Heart right ventricle (tissue), 16 donors: ENCODE results near the gene TAGLN2. TPM values are rescaled to one million over a fixed set of nuclear protein-coding genes. Genes with fewer than 3 reads are reported as not detected.
A peak's percentile ranks its signal among the peaks of the same experiment; 100 is the strongest.

ENCODE experiments used
- ATAC-seq, 8 donors: fragments of 200-7000 bp; cut with Tn5 transposase; one replicate each; pipeline ENCODE4 v1.9.1; 2020; ENCODE audit warnings: mild to moderate bottlenecking in 8 of 8, moderate library complexity in 8 of 8, moderate number of reproducible peaks in 1 of 8
- DNase-seq, 2 donors: peaks; one replicate each; pipeline ENCODE4 v3.0.0-alpha.2; 2020
- H3K27ac ChIP-seq, 10 donors: fragments of 200-600 bp; sonication (generic) in 2 of 10; one replicate each; pipeline versions ENCODE4 v1.5.0 to v1.8.0; 2020 to 2022; ENCODE audit warnings: mild to moderate bottlenecking in 3 of 10
- H3K27me3 ChIP-seq, 7 donors: fragments of 200-600 bp; one replicate each; pipeline ENCODE4 v1.8.0; 2021 to 2022; ENCODE audit warnings: mild to moderate bottlenecking in 2 of 7
- H3K36me3 ChIP-seq, 9 donors: fragments of 200-600 bp; sonication (generic) in 1 of 9; one replicate each; pipeline versions ENCODE4 v1.5.0 to v1.8.0; 2020 to 2022; ENCODE audit warnings: mild to moderate bottlenecking in 2 of 9
- H3K4me1 ChIP-seq, 9 donors: fragments of 200-600 bp; sonication (generic) in 1 of 9; one replicate each; pipeline versions ENCODE4 v1.5.0 to v1.8.0; 2020 to 2022; ENCODE audit warnings: mild to moderate bottlenecking in 4 of 9
- H3K4me3 ChIP-seq, 10 donors: fragments of 200-600 bp; sonication (generic) in 2 of 10; one replicate each; pipeline versions ENCODE4 v1.5.0 to v1.8.0; 2020 to 2022; ENCODE audit warnings: mild to moderate bottlenecking in 7 of 10, moderate library complexity in 2 of 10
- H3K9me3 ChIP-seq, 11 donors: fragments of 200-600 bp in 10 of 11; sonication (generic) in 2 of 11; one replicate each; pipeline versions ENCODE4 v1.5.0 to v1.8.0; 2013 to 2022; ENCODE audit warnings: mild to moderate bottlenecking in 2 of 11, control low read depth in 1 of 11, moderate library complexity in 1 of 11
- WGBS, 2 donors: extraction: QIAGEN DNeasy Blood & Tissue Kit; methylation state at CpG; one replicate each; pipeline ENCODE4 v1.1.7; 2013; ENCODE audit warnings: inconsistent platforms in 1 of 2; 5-methylcytosine and 5-hydroxymethylcytosine counted together
- intact Hi-C, 10 donors: fragments of 100-400 bp; cut with DNase I; formaldehyde crosslinking; loops; one replicate each; pipeline versions ENCODE4 v1.11.1 to v1.14.2; 2022
- polyA plus RNA-seq, 2 donors: library from polyadenylated mRNA; stranded (reverse); fragments of 200-250 nt; gene quantifications; one replicate each; pipeline ENCODE4 v1.2.3, GENCODE V29; 2013
- total RNA-seq, 10 donors: library from RNA; stranded (reverse); fragmentation: NEBNext Ultra II Directional in 3 of 10; extraction: Animal tissue kit (Norgen Biotek cat#: 25700) in 3 of 10; gene quantifications; one replicate each; pipeline versions ENCODE4 v1.2.1 to v1.2.4, GENCODE V29; 2021 to 2023
- TF ChIP-seq, protein P1 (sequence below), 9 donors: fragments of 200-600 bp; sonication (generic) in 2 of 9; IDR thresholded peaks; one replicate each; pipeline versions ENCODE4 v1.5.0 to v1.8.0; 2021 to 2022; ENCODE audit warnings: antibody characterized with exemption in 9 of 9, mild to moderate bottlenecking in 5 of 9, moderate library complexity in 1 of 9
- donor health status: Arrhythmogenic right ventricular cardiomyopathy.
- donor health status: ischemic (EF 13 %, LVEDD 7.1; RV severe dilation, severe dysfunction).
- donor health status: healthy with polysubstance abuse.
- donor health status: DM: no; HTN: yes; CAD: no.
- donor health status: DM: no; HTN: no; CAD: no.
- donor health status: ischemic (EF 25% LVEDD 6.9; RV normal size, moderate dysfunction).
- donor health status: ischemic (EF 25% LVEDD 5.7; RV mildly dilated, moderate dysfunction).
- donor health status: healthy.
- donor health status: DM: yes; HTN: yes; CAD: no.
- donor health status: Ischemic cardiomyopathy.
- donor health status: ischemic (EF 35%, LVEDD 5.7; RV mildly dilated, moderate dysfunction).
- donor health status: nonischemic (EF 11% LVEDD 7.7; RV severe dilation, severe dysfunction).
- donor health status: DM: yes; HTN: yes; CAD: no.
- donor health status: PGD.
- donor health status: ischemic (EF 29% LVEDD 5.4; RV normal size, mild dysfunction).
- donor health status: nonischemic (EF 23%, LVEDD 6.1; RV moderate dilation, normal function).

Gene TAGLN2
- total and polyA plus RNA-seq, 12 donors, result 65.9 to 283 (median 103) TPM

DNA sequence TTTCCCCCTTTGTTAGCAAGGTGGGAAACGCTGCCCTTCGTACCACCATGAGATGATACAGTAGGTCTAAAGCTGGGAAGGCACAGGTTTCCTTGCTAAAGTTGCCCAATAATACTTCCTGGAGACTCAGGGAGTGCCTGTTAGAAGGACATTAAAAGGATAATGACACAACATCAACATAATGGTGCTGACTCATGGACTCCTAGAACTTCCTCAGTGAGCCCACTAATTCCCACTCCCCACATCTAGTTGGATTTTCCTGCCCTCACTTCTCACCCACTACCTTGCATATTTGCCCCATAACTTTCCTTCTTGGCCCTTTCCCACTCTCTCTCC is 42.8 kb downstream of the TAGLN2 start:
- 78 to 82% methylated on average over 2 of the region's 2 CpGs for WGBS, 2 donors
- Histone ChIP-seq H3K36me3 (no peaks in the 10 kb centered on the region), H3K4me3 (no peak overlapping the region), H3K9me3 (no peaks in the 10 kb centered on the region), H3K27ac (peak overlapping the region in 1 of 10 donors; percentile 56), H3K27me3 (no peaks in the 10 kb centered on the region), H3K4me1 (peaks cover 0 to 33% (median 0%) of the 10 kb centered on the region in 9 donors)
- peak in 1 of 8 donors; percentile 50 for ATAC-seq
- TF ChIP-seq, protein P1, sequence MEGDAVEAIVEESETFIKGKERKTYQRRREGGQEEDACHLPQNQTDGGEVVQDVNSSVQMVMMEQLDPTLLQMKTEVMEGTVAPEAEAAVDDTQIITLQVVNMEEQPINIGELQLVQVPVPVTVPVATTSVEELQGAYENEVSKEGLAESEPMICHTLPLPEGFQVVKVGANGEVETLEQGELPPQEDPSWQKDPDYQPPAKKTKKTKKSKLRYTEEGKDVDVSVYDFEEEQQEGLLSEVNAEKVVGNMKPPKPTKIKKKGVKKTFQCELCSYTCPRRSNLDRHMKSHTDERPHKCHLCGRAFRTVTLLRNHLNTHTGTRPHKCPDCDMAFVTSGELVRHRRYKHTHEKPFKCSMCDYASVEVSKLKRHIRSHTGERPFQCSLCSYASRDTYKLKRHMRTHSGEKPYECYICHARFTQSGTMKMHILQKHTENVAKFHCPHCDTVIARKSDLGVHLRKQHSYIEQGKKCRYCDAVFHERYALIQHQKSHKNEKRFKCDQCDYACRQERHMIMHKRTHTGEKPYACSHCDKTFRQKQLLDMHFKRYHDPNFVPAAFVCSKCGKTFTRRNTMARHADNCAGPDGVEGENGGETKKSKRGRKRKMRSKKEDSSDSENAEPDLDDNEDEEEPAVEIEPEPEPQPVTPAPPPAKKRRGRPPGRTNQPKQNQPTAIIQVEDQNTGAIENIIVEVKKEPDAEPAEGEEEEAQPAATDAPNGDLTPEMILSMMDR (IDR thresholded peaks at IDR 0.05), result no peak
- no peak for DNase-seq
- intact Hi-C loops, result loop anchor here in 2 of 10 donors (2.0 to 10.0 kb wide), 2 partner anchors 20 to 668 kb away; partner anchors contain the start of gene VSIG8 (in 1 of the 2)

DNA sequence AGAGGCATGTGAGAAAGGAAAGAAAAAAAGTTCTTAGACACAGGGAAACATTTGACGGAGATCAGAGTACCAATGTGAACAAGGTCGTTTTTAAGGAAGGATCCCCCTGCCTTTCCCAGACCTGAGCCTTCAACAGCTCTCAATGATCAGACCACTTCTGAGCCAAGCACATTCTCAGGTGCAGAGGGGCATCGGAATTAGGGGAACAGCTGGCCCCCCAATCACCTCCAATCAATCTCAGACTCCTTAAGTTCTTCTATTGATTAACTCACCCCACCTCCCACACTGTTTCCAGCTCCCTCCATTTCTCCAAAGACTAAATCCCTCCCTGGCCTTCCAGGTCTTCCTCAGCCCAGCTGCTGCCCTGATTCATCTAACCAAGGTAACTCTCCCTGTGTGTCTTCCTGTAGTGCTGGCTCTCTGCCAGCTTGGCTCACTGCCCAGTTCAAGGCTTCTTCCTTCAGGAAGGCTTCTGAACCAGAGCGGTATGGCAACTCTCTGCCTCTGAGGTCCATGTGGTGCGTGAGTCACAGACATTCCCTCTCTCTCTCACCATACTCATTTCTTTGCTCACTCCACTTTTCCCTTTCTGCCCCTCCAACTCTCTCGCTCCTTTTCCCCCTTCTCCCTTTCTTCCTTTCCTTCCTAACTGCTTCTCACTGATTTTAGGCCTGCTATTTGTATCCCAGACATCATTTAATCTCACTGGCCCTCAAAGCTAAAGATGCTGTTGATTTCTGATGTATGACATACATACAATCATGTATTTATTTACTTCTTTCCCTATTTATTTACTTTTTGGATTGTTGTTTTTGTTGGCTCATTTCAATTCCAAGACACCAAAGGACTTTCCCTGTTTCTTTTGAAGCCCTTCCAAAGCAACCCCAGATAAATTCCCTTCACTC is 43.4 kb downstream of the TAGLN2 start:
- intact Hi-C loops, result loop anchor here in 2 of 10 donors (2.0 to 10.0 kb wide), 2 partner anchors 19 to 667 kb away; partner anchors contain the start of gene VSIG8 (in 1 of the 2)
- Histone ChIP-seq H3K4me3 (no peak overlapping the region), H3K27me3 (no peaks in the 10 kb centered on the region), H3K4me1 (peaks cover 0 to 33% (median 0%) of the 10 kb centered on the region in 9 donors), H3K36me3 (no peaks in the 10 kb centered on the region), H3K27ac (peak overlapping the region in 1 of 10 donors; percentile 56), H3K9me3 (no peaks in the 10 kb centered on the region)
- WGBS, 2 donors, result 63 to 66% methylated on average over 6 of the region's 6 CpGs
- peak; percentile 48 to 65 for DNase-seq
- ATAC-seq, result peak in 5 of 8 donors; percentile 31 to 70 (median 56)
- TF ChIP-seq, protein P1 (IDR thresholded peaks at IDR 0.05), result no peak

DNA sequence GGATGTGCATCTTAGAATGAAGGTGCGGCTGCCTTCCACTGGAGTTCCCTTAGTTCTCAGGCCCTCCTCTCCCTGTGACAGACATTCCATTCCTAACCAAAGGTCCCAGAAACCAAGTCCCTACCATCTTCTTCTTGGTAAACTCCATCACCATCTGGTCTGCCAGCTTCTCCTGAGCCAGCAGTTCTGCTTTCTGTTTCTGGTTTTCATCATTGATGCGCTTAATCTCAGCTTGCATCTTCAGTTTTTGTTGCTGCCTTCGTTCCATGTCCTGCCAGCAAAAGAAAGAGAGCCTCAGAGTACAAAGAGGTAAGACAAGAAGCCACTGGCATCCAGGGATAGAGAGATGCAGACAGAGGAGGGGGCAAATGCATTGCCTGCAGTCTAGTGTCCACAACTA is 44.9 kb downstream of the TAGLN2 start:
- H3K27me3 ChIP-seq, result peaks cover 0 to under 1% (median 0%) of the 10 kb centered on the region in 7 donors
- no peak for ATAC-seq
- intact Hi-C loops, result loop anchor here in 1 of 10 donors (10.0 kb wide), 1 partner anchor 666 kb away; no protein-coding TSS in a partner anchor
- WGBS, 2 donors, result 92 to 93% methylated on average over 3 of the region's 3 CpGs
- TF ChIP-seq, protein P1 (IDR thresholded peaks at IDR 0.05), result no peak
- H3K4me1 ChIP-seq, result peaks cover 0 to 33% (median 0%) of the 10 kb centered on the region in 9 donors
- no peaks in the 10 kb centered on the region for H3K36me3 ChIP-seq
- H3K4me3 ChIP-seq, result no peak overlapping the region
- H3K9me3 ChIP-seq, result no peaks in the 10 kb centered on the region
- no peak for DNase-seq
- H3K27ac ChIP-seq, result peak overlapping the region in 1 of 10 donors; percentile 58

GRCh38 chr1:159879977-159880376 is 45.3 kb downstream of the TAGLN2 start:
- Histone ChIP-seq H3K36me3 (no peaks in the 10 kb centered on the region), H3K27ac (peak overlapping the region in 1 of 10 donors; percentile 58), H3K9me3 (no peaks in the 10 kb centered on the region), H3K4me1 (peaks cover 0 to 33% (median 0%) of the 10 kb centered on the region in 9 donors), H3K27me3 (peaks cover 0 to 2% (median 0%) of the 10 kb centered on the region in 7 donors), H3K4me3 (no peak overlapping the region)
- WGBS, 2 donors, result 86 to 91% methylated on average over 4 of the region's 4 CpGs
- peak in 1 of 8 donors; percentile 35 for ATAC-seq
- intact Hi-C loops, result loop anchor here in 1 of 10 donors (10.0 kb wide), 1 partner anchor 665 kb away; no protein-coding TSS in a partner anchor
- no peak for DNase-seq
- TF ChIP-seq, protein P1 (IDR thresholded peaks at IDR 0.05), result no peak
